Transverse colon (tissue), 4 donors: ENCODE data around the gene PAX5. TPM values are rescaled to one million over a fixed set of nuclear protein-coding genes. Genes with fewer than 3 reads are reported as not detected.

Experiments
- DNase-seq: peaks from one replicate; pipeline ENCODE4 v3.0.0-alpha.2; 2019
- H3K27ac ChIP-seq, 4 donors: fragments of 200-600 bp; sonication (generic); 2 replicates each; pipeline ENCODE4 v1.5.1; 2016 to 2018; ENCODE audit warnings: inconsistent platforms in 4 of 4
- H3K27me3 ChIP-seq: fragments of 200-600 bp; sonication (generic); 2 replicates; pipeline ENCODE4 v1.5.1; 2017; ENCODE audit warnings: inconsistent platforms
- H3K36me3 ChIP-seq, 4 donors: fragments of 200-600 bp; sonication (generic); 2 replicates each; pipeline ENCODE4 v1.5.1; 2017 to 2019; ENCODE audit warnings: inconsistent platforms in 4 of 4
- H3K4me1 ChIP-seq, 4 donors: fragments of 200-600 bp; sonication (generic); 2 replicates each; pipeline ENCODE4 v1.5.1; 2017 to 2020; ENCODE audit warnings: inconsistent platforms in 4 of 4
- H3K4me3 ChIP-seq, 4 donors: fragments of 200-600 bp; sonication (generic); 1 replicate in 1 of 4; 2 replicates in 3 of 4; pipeline versions ENCODE4 v1.5.1 to v1.6.1; 2017 to 2019; ENCODE audit warnings: inconsistent platforms in 4 of 4
- H3K9me3 ChIP-seq, 2 donors: fragments of 200-600 bp; sonication (generic); 2 replicates each; pipeline ENCODE4 v1.5.1; 2017 to 2019; ENCODE audit warnings: inconsistent platforms in 2 of 2
- EP300 ChIP-seq: sonication (generic); formaldehyde crosslinking; IDR thresholded peaks from one replicate; pipeline ENCODE4 v1.6.1; 2017; ENCODE audit warnings: antibody characterized with exemption, low read depth
- POLR2A ChIP-seq: fragments of 450-650 bp; IDR thresholded peaks from one replicate; pipeline ENCODE4 v1.6.1; 2016; ENCODE audit warnings: antibody characterized with exemption, mild to moderate bottlenecking, moderate library complexity
- POLR2AphosphoS5 ChIP-seq, 3 donors: sonication (generic); formaldehyde crosslinking; IDR thresholded peaks; one replicate each; pipeline ENCODE4 v1.6.1; 2016; ENCODE audit warnings: antibody characterized with exemption in 3 of 3
- WGBS, 2 donors: methylation state at CpG; one replicate each; pipeline ENCODE4 v1.1.5; 2018; ENCODE audit warnings: low coverage in 1 of 2; 5-methylcytosine and 5-hydroxymethylcytosine counted together
- in situ Hi-C, 4 donors: fragments of 200-750 bp; cut with MboI; loops; one replicate each; pipeline versions ENCODE4 v1.15.0 to v1.15.1; 2017; ENCODE audit warnings: low sequenced_read_pairs in 3 of 4, low pct_ligation_motif_present in 1 of 4, low pct_unique_long_range_greater_than_20kb in 1 of 4
- intact Hi-C: fragments of 100-400 bp; cut with DNase I; formaldehyde crosslinking; loops from one replicate; pipeline ENCODE4 v1.15.1; 2023; ENCODE audit warnings: low total_unique reads
- total RNA-seq, 4 donors: library from RNA; depleted of rRNA; stranded (reverse); fragments of >200 nt; gene quantifications; one replicate each; pipeline ENCODE4 v1.1.0, GENCODE V29; 2016
- TF ChIP-seq, protein P1 (sequence below), 5 experiments: fragments of 200-600 bp in 3 of 5; fragments of 450-650 bp in 2 of 5; sonication (generic) in 3 of 5; IDR thresholded peaks; 1 replicate in 2 of 5; 2 replicates in 3 of 5; pipeline ENCODE4 v1.5.1; 2016 to 2017; ENCODE audit warnings: antibody characterized with exemption in 5 of 5, inconsistent platforms in 3 of 5, mild to moderate bottlenecking in 2 of 5, moderate library complexity in 1 of 5

PAX5 gene
- total RNA-seq, 4 donors from 2014 or later, result 2.4 to 3.7 TPM; not detected in 2

DNA sequence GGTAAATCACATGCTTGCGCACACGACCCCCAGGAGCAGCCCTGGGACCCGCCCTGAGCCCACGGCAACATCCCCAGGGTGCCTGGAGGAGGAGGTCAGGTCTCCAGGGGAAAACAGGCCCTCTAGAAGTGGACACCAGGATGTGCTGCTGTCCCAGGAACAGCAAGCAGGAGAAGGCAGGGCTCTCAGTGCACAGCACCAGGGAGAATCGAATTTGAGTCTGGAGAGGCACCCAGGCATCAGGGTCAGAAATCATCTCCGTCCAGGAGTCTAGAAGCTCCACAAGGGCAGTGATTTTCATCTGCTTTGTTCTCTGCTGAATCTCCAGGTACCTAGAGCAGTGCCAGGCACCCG lies 93.6 kb downstream of the PAX5 start:
- TF ChIP-seq POLR2AphosphoS5 (IDR thresholded peaks at IDR 0.05) (no peak), POLR2A (no peak), EP300 (no peak)
- TF ChIP-seq, protein P1, sequence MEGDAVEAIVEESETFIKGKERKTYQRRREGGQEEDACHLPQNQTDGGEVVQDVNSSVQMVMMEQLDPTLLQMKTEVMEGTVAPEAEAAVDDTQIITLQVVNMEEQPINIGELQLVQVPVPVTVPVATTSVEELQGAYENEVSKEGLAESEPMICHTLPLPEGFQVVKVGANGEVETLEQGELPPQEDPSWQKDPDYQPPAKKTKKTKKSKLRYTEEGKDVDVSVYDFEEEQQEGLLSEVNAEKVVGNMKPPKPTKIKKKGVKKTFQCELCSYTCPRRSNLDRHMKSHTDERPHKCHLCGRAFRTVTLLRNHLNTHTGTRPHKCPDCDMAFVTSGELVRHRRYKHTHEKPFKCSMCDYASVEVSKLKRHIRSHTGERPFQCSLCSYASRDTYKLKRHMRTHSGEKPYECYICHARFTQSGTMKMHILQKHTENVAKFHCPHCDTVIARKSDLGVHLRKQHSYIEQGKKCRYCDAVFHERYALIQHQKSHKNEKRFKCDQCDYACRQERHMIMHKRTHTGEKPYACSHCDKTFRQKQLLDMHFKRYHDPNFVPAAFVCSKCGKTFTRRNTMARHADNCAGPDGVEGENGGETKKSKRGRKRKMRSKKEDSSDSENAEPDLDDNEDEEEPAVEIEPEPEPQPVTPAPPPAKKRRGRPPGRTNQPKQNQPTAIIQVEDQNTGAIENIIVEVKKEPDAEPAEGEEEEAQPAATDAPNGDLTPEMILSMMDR (IDR thresholded peaks at IDR 0.05), result no peak
- no peak overlapping the region for H3K4me3 ChIP-seq

DNA sequence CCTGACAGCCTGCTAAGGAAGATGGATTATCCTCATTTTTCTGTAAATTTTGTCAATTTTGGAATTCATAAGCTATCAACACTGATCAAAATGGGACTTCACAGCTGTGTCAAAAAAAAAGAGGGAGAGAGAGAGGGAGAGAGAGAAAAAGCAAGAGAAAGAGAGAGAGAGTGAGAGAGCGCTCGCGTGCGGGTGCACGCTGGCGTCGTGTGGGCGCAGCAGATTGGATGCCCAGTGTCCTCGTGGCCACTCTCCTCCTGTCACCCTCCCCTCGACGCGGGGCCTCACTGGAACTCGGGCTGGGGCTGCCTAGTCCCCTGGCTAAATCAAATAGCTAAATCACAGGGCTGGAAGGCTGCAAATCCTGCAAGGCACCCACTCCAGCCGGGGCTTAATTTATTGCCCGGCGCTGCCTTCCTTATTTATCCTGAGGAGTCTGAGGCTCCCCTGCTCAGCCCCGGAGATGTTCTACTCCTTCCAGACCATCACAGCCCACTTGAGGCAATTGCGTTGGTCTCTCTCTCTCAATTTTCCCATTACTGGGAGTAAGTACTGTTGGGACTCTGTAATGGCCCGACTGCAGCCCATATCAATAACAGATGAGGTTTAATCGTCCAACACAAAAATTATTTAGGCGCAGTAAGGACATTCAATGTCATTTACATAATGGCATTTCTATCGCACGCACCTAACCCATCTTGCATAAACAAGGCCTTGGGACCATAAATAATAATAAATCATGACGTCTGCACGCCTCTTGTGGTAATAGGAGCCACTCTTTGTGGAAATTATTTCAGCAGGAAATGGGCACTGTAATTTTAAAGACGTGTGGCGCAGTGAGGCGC lies 94.2 kb downstream of the PAX5 start:
- H3K27me3 ChIP-seq, result peaks cover 20% of the 10 kb centered on the region
- H3K4me3 ChIP-seq, result no peak overlapping the region
- H3K27ac ChIP-seq, result no peak overlapping the region
- in situ Hi-C loops, result no loop called here
- TF ChIP-seq, protein P1 (IDR thresholded peaks at IDR 0.05), result no peak
- TF ChIP-seq POLR2AphosphoS5 (IDR thresholded peaks at IDR 0.05) (no peak), POLR2A (no peak), EP300 (no peak)
- intact Hi-C loops, result no loop called here
- no peaks in the 10 kb centered on the region for H3K9me3 ChIP-seq
- no peaks in the 10 kb centered on the region for H3K4me1 ChIP-seq
- no peak for DNase-seq
- 64 to 68% methylated on average over 18 to 28 of the region's 28 CpGs for WGBS, 2 donors
- no peaks in the 10 kb centered on the region for H3K36me3 ChIP-seq

More for the DNA sequence above, 93.6 kb downstream of the PAX5 start:
- no peak overlapping the region for H3K27ac ChIP-seq
- DNase-seq, result no peak
- H3K27me3 ChIP-seq, result peaks cover 20% of the 10 kb centered on the region
- no peaks in the 10 kb centered on the region for H3K36me3 ChIP-seq
- in situ Hi-C loops (no loop called here), intact Hi-C loops (no loop called here)
- no peaks in the 10 kb centered on the region for H3K4me1 ChIP-seq
- no peaks in the 10 kb centered on the region for H3K9me3 ChIP-seq
- 74% methylated on average over 7 of the region's 7 CpGs; no CpG with 5 or more reads in 1 of the 2 donors for WGBS, 2 donors

DNA sequence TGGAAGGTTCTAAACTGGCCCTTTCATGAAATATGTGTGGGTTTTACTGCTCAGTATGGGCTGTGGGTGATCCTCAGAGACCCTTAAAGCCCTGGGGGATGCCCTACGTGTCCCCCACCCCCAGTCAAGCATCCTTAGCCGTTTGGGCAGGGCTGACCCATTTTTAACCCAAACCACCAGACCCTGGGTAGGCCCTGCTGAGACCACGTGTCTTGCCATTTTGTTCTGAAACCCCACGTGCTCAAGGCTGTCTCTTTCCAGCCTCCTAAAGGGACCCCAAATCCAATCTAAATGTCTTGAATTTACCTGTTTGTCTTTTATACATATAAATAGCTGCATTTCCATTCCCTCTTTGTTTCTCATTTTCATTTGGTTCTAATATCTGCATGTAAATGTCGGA lies 94.9 kb downstream of the PAX5 start:
- intact Hi-C loops (no loop called here), in situ Hi-C loops (no loop called here)
- Histone ChIP-seq H3K4me1 (no peaks in the 10 kb centered on the region), H3K4me3 (no peak overlapping the region), H3K27me3 (peaks cover 20% of the 10 kb centered on the region), H3K36me3 (no peaks in the 10 kb centered on the region), H3K9me3 (no peaks in the 10 kb centered on the region), H3K27ac (no peak overlapping the region)
- TF ChIP-seq POLR2AphosphoS5 (IDR thresholded peaks at IDR 0.05) (no peak), EP300 (no peak), POLR2A (no peak)
- TF ChIP-seq, protein P1 (IDR thresholded peaks at IDR 0.05), result no peak
- WGBS, 2 donors, result 72 to 92% methylated on average over 1 to 5 of the region's 5 CpGs
- DNase-seq, result no peak

DNA sequence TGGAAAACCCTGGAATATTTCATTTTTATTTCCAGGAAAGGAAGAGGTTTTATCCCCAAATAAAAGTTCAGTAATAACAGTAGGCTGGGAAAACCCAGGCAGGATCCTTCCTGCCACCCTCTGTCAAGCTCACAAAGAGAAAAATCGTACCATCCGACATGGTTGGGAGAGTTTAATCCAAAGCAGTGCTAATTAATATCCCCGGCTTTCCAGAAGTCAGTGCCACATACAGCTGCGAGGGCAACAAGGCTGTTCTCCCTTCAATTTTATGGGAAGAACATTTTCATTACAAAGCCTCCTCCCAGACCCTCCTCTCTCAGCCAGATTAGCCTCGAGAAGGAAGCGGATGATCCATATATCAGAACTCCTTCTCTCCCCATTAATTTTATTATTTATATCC lies 95.5 kb downstream of the PAX5 start:
- intact Hi-C loops, result no loop called here

More for the DNA sequence above, 95.5 kb downstream of the PAX5 start:
- Histone ChIP-seq H3K36me3 (no peaks in the 10 kb centered on the region), H3K27ac (no peak overlapping the region), H3K27me3 (peaks cover 20% of the 10 kb centered on the region), H3K4me3 (no peak overlapping the region), H3K4me1 (no peaks in the 10 kb centered on the region), H3K9me3 (no peaks in the 10 kb centered on the region)
- in situ Hi-C loops, result no loop called here
- DNase-seq, result no peak
- 51 to 69% methylated on average over 5 to 6 of the region's 6 CpGs for WGBS, 2 donors
- TF ChIP-seq POLR2AphosphoS5 (IDR thresholded peaks at IDR 0.05), result no peak
- TF ChIP-seq POLR2A, result no peak
